GM12865 (cell line): ENCODE results near the gene MPPE1.
A peak's percentile ranks its signal among the peaks of the same experiment; 100 is the strongest.

ENCODE experiments used
- DNase-seq: peaks from one replicate; pipeline ENCODE4 v3.0.0; 2010; ENCODE audit warnings: low read depth
- H3K4me3 ChIP-seq: 2 replicates; pipeline ENCODE4 v1.5.1; 2011; ENCODE audit warnings: mild to moderate bottlenecking, low read depth, low read length, control low read depth
- TF ChIP-seq, protein P1 (sequence below): IDR thresholded peaks from 2 replicates; pipeline ENCODE4 v1.5.1; 2011; ENCODE audit warnings: low read length, control low read depth, low read depth, inconsistent platforms; ENCODE audit not compliant: insufficient read depth; ENCODE audit errors: missing control alignments

MPPE1 gene, protein sequence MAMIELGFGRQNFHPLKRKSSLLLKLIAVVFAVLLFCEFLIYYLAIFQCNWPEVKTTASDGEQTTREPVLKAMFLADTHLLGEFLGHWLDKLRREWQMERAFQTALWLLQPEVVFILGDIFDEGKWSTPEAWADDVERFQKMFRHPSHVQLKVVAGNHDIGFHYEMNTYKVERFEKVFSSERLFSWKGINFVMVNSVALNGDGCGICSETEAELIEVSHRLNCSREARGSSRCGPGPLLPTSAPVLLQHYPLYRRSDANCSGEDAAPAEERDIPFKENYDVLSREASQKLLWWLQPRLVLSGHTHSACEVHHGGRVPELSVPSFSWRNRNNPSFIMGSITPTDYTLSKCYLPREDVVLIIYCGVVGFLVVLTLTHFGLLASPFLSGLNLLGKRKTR

GRCh38 chr18:11908182-11909060 is at the start of gene MPPE1:
MPPE1 (minus strand) TSS chr18:11908317; CDS start chr18:11897264, 11,053 bp downstream.
- H3K4me3 ChIP-seq: peak within 1 kb of the TSS; percentile 87
- TF ChIP-seq, protein P1, sequence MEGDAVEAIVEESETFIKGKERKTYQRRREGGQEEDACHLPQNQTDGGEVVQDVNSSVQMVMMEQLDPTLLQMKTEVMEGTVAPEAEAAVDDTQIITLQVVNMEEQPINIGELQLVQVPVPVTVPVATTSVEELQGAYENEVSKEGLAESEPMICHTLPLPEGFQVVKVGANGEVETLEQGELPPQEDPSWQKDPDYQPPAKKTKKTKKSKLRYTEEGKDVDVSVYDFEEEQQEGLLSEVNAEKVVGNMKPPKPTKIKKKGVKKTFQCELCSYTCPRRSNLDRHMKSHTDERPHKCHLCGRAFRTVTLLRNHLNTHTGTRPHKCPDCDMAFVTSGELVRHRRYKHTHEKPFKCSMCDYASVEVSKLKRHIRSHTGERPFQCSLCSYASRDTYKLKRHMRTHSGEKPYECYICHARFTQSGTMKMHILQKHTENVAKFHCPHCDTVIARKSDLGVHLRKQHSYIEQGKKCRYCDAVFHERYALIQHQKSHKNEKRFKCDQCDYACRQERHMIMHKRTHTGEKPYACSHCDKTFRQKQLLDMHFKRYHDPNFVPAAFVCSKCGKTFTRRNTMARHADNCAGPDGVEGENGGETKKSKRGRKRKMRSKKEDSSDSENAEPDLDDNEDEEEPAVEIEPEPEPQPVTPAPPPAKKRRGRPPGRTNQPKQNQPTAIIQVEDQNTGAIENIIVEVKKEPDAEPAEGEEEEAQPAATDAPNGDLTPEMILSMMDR: no peak
- DNase-seq: peak; percentile 95

DNA sequence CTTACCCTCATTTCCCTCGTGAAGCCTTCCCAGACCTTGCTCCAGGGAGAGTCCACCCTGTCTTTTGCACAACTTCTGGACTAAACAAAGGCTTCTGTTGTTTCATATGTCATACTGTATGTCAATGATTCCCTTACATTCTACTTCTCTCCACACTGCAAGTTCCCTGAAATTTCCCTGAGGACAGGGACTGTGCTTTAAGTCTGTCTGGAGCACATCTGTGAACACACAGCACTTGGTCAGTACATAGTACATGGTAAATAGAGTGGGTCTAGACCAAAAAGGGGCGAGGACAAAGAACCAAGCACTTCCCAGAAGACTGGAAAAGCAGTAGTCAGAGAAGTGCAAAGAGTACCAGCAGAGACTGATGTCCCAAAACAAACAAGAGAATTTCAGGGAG is 49.5 kb upstream of the MPPE1 start:
- TF ChIP-seq, protein P1: no peak
- no peak overlapping the region for H3K4me3 ChIP-seq
- DNase-seq: no peak

GRCh38 chr18:11956371-11957308 is 48.5 kb upstream of the MPPE1 start:
- TF ChIP-seq, protein P1: no peak
- DNase-seq: no peak
- H3K4me3 ChIP-seq: no peak overlapping the region

DNA sequence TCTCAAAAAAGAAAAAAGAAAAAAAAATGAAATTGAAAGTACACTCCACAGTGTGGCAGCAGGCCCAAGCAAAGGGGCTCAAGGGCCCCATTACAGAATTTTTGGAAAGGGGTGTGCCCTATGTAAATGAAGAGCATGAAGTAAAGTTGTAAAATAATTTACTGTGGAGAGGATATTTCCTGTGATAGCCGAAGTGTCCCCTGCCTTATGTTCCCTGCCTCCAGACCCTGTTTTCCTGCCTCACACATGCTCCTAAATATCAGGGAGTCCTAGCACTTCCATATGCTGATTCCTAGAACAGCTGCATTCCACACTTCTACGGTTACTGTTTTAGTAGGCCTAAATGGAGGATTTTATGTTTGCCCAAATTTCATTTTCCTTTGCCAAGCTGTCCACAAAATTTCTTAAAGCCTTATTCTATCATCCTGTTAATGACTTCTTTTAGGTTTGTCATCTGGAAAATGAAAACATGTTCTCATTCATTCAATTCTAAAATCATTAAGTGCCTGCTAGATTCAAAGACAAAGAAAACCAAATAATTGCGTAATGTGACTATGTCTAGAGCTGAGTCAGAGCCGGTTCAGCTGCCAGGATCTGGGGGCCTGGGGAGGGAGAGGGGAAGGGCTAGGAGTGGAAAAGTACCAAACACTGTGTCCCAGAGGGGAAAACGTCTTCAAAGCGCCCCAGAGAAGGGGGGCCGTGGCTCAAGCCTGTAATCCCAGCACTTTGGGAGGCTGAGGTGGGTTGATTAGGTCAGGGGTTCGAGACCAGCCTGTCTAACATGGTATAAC is 47.3 kb upstream of the MPPE1 start:
- DNase-seq: no peak
- H3K4me3 ChIP-seq: no peak overlapping the region
- TF ChIP-seq, protein P1: no peak

DNA sequence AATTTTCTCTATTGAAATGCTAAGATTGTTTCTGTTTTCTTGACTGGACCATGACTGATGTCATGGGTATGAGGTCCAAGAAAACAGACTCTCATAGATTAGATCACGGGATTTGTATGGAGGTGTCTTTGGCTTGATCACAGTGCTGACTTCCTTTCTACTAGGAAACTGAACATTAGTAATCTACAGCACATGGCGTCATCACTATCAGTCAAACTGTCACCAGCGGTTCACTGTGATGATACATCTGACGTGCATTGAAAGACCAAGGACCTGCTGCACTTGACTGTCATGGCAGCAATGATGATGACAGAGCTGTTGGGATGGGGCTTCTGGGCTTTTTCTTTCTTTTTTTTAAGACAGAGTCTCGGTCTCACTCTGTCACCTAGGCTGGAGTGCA is 45.0 kb upstream of the MPPE1 start:
- no peak overlapping the region for H3K4me3 ChIP-seq
- TF ChIP-seq, protein P1: no peak
- no peak for DNase-seq
